Prostate gland (tissue), 2 donors: Measurements from ENCODE around the gene TCF4.

Source experiments
- CTCF ChIP-seq, 4 experiments: fragments of 200-600 bp in 2 of 4; fragments of 450-650 bp in 2 of 4; sonication (generic) in 2 of 4; IDR thresholded peaks; 1 replicate in 3 of 4; 2 replicates in 1 of 4; pipeline ENCODE4 v1.5.1; 2016 to 2019; ENCODE audit warnings: antibody characterized with exemption in 4 of 4, mild to moderate bottlenecking in 2 of 4, moderate library complexity in 2 of 4
- POLR2A ChIP-seq: fragments of 450-650 bp; IDR thresholded peaks from one replicate; pipeline ENCODE4 v1.6.1; 2016; ENCODE audit warnings: antibody characterized with exemption, mild to moderate bottlenecking
- POLR2AphosphoS5 ChIP-seq: sonication (generic); formaldehyde crosslinking; IDR thresholded peaks from one replicate; pipeline ENCODE4 v1.6.1; 2017; ENCODE audit warnings: antibody characterized with exemption

GRCh38 chr18:55247032-55247431 lies 341.0 kb downstream of the TCF4 start:
- no peak for TF ChIP-seq CTCF (IDR thresholded peaks at IDR 0.05)
- TF ChIP-seq POLR2A, result no peak
- TF ChIP-seq POLR2AphosphoS5, result no peak
